HepG2 (cell line): ENCODE results near the gene PARP3. TPM values are rescaled to one million over a fixed set of nuclear protein-coding genes. Genes with fewer than 3 reads are reported as not detected.
A peak's percentile ranks its signal among the peaks of the same experiment; 100 is the strongest.

ENCODE experiments used
- CCDC6 ChIP-seq: sonication (generic); formaldehyde crosslinking; IDR thresholded peaks from 2 replicates; pipeline ENCODE4 v1.8.1; 2022; ENCODE audit warnings: mild to moderate bottlenecking, missing genetic modification reagents, moderate library complexity
- HIC2 ChIP-seq: sonication (generic); formaldehyde crosslinking; IDR thresholded peaks from 2 replicates; pipeline ENCODE4 v1.9.0; 2022; ENCODE audit warnings: low read depth, missing genetic modification reagents
- HNRNPK ChIP-seq: fragments of 200-400 bp; formaldehyde crosslinking; IDR thresholded peaks from 2 replicates; pipeline ENCODE4 v1.6.1; 2018; ENCODE audit warnings: low read length, low read depth, moderate library complexity, mild to moderate bottlenecking; ENCODE audit not compliant: poor library complexity, severe bottlenecking
- KDM5B ChIP-seq: sonication (generic); formaldehyde crosslinking; IDR thresholded peaks from 2 replicates; pipeline ENCODE4 v1.4.0; 2020; ENCODE audit warnings: missing genetic modification reagents, mild to moderate bottlenecking, borderline replicate concordance
- KMT2B ChIP-seq: IDR thresholded peaks from 2 replicates; pipeline ENCODE4 v1.6.1; 2016; ENCODE audit warnings: missing genetic modification reagents, missing compliant biosample characterization
- PHF5A ChIP-seq: IDR thresholded peaks from one replicate; pipeline ENCODE4 v1.6.1; 2018; ENCODE audit warnings: low read depth, missing genetic modification reagents; ENCODE audit not compliant: unreplicated experiment
- POLR2G ChIP-seq: fragments of 200-400 bp; formaldehyde crosslinking; IDR thresholded peaks from 2 replicates; pipeline ENCODE4 v1.6.1; 2018; ENCODE audit warnings: mild to moderate bottlenecking, low read depth, low read length, moderate library complexity
- PRPF4 ChIP-seq: fragments of 200-400 bp; formaldehyde crosslinking; IDR thresholded peaks from 2 replicates; pipeline ENCODE4 v1.6.1; 2016; ENCODE audit warnings: low read length, low read depth; ENCODE audit not compliant: poor library complexity, severe bottlenecking
- RBM22 ChIP-seq: fragments of 200-400 bp; formaldehyde crosslinking; optimal IDR thresholded peaks from 2 replicates; pipeline ENCODE3; 2017; ENCODE audit warnings: mild to moderate bottlenecking, low read length, moderate library complexity
- SOX6 ChIP-seq, 2 experiments: fragments of 450-650 bp in 1 of 2; sonication (generic) in 1 of 2; formaldehyde crosslinking in 1 of 2; IDR thresholded peaks; 2 replicates each; pipeline versions ENCODE4 v1.4.0 to v1.6.1; 2017 to 2020; ENCODE audit warnings: antibody characterized with exemption in 1 of 2, mild to moderate bottlenecking in 1 of 2, missing genetic modification reagents in 1 of 2
- ZFP82 ChIP-seq: sonication (generic); formaldehyde crosslinking; IDR thresholded peaks from 2 replicates; pipeline ENCODE4 v1.5.1; 2020; ENCODE audit warnings: mild to moderate bottlenecking, missing genetic modification reagents, borderline replicate concordance
- ZKSCAN1 ChIP-seq: fragments of 150-350 bp; IDR thresholded peaks from 2 replicates; pipeline ENCODE4 v1.6.1; 2014; ENCODE audit warnings: low read length
- ZMYM4 ChIP-seq: sonication (generic); formaldehyde crosslinking; IDR thresholded peaks from 2 replicates; pipeline ENCODE4 v1.8.1; 2023; ENCODE audit warnings: mild to moderate bottlenecking, missing genetic modification reagents
- ZNF142 ChIP-seq: sonication (generic); formaldehyde crosslinking; IDR thresholded peaks from 2 replicates; pipeline ENCODE4 v1.4.0; 2020; ENCODE audit warnings: missing genetic modification reagents
- ZNF225 ChIP-seq: sonication (generic); formaldehyde crosslinking; IDR thresholded peaks from 2 replicates; pipeline ENCODE4 v1.4.0; 2020; ENCODE audit warnings: mild to moderate bottlenecking, missing genetic modification reagents
- ZNF512B ChIP-seq: sonication (generic); formaldehyde crosslinking; IDR thresholded peaks from 2 replicates; pipeline ENCODE4 v1.5.1; 2020; ENCODE audit warnings: missing genetic modification reagents, mild to moderate bottlenecking, borderline replicate concordance
- ZNF678 ChIP-seq: sonication (generic); formaldehyde crosslinking; IDR thresholded peaks from 2 replicates; pipeline ENCODE4 v1.4.0; 2020; ENCODE audit warnings: mild to moderate bottlenecking, missing genetic modification reagents
- ZSCAN25 ChIP-seq: sonication (generic); formaldehyde crosslinking; IDR thresholded peaks from 2 replicates; pipeline ENCODE4 v1.8.0; 2022; ENCODE audit warnings: mild to moderate bottlenecking, missing genetic modification reagents
- polyA plus RNA-seq, 8 experiments: library from polyadenylated mRNA; depleted of rRNA in 3 of 8; stranded (reverse) in 7 of 8; unstranded in 1 of 8; fragments of >200 nt; fragmentation: Illumina TruSeq in 4 of 8; extraction: Trizol in 4 of 8; gene quantifications; 2 replicates each; pipeline versions ENCODE4 v1.2.1 to v1.2.3, GENCODE V29; 2011 to 2016; ENCODE audit warnings: low read depth in 4 of 8, missing spikeins in 1 of 8, mixed read lengths in 1 of 8; ENCODE audit not compliant: insufficient read depth in 1 of 8
- total RNA-seq, 5 experiments: library from RNA; depleted of rRNA; stranded (reverse); fragments of >200 nt; fragmentation: Illumina TruSeq; extraction: Trizol; gene quantifications; 2 replicates each; pipeline ENCODE4 v1.2.3, GENCODE V29; 2016; ENCODE audit warnings: low read depth in 1 of 5

The PARP3 gene
- total and polyA plus RNA-seq, 2 of the 13 experiments (the other 11 are each of a cell fraction or from before 2014, with no cell fraction given): 11.2 to 21.5 TPM

GRCh38 chr3:51974963-51975851 is 33.0 kb downstream of the PARP3 start, which contains the start of gene ABHD14A (continued):
- TF ChIP-seq CCDC6 (0 out of 2 replicates have a peak, but pooled peaks have one; percentile 38), KDM5B (CRISPR knock-in tag) (no peak), ZKSCAN1 (no peak), KMT2B (CRISPR knock-in tag) (no peak), ZNF142 (peak; percentile 93), ZNF512B (CRISPR knock-in tag) (no peak), SOX6 (IDR thresholded peaks at IDR 0.05) (no peak), SOX6 (CRISPR knock-in tag; IDR thresholded peaks at IDR 0.05) (no peak), ZSCAN25 (CRISPR knock-in tag) (peak; percentile 18; the same call in 1 of the 2 replicates), ZFP82 (CRISPR knock-in tag) (0 out of 2 replicates have a peak, but pooled peaks have one; percentile 4), PHF5A (no peak), HIC2 (no peak), HNRNPK (no peak), ZMYM4 (no peak; the same call in 1 of the 2 replicates), PRPF4 (no peak), ZNF678 (CRISPR knock-in tag) (0 out of 2 replicates have a peak, but pooled peaks have one; percentile 21), POLR2G (peak; percentile 90), ZNF225 (CRISPR knock-in tag) (no peak), RBM22 (no peak)
